Measurements from ENCODE around the gene WAS.
A peak's percentile ranks its signal among the peaks of the same experiment; 100 is the strongest.

Gene WAS

GRCh38 chrX:48695925-48696300 lies 12.3 kb downstream of the WAS start:
- FAIRE-seq = no peak
- no peak for DNase-seq (ENCODE audit: insufficient read length, low spot score)
- TF ChIP-seq POLR2A (IDR thresholded peaks at IDR 0.05; ENCODE audit: low read depth, low read length) = no peak

DNA sequence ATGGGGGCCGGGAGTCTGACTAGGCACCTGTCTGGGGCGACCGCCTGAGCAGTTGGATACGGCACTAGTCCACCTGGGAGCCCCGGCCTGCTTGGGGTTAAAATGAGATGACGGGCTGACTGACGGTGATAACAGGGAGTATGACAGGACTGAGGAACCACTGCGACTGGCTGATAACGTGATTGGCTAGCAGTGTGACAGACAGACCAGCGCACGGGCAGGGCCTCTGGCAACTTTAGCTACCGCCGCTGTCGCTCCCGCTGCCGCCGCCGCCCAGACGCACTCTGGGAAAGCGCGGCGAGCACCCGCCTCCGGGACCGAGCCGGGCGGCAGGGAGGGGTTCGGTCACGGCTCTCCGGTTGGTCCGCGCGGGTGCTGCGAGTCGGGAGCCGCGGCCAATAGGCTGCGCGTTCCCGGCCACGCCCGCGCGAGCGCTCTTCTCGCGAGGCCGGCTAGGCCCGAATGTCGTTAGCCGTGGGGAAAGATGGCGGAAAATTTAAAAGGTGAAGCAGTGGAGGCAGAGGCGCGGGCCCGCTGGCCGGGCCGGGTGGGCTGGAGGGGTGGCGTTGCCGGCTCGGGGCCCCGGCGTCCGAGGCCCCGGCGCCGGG lies 12.8 kb downstream of the WAS start, which contains the start of gene SUV39H1:
Gene SUV39H1 (plus strand): TSS at position 434 of the 608 bp plus-strand sequence. CDS start 51 bp downstream, at position 485.
- DNase-seq (ENCODE audit: insufficient read length, low spot score) (peak; percentile 64), FAIRE-seq (no peak)
- peak; percentile 28; the same call in 1 of the 2 replicates for TF ChIP-seq POLR2A (IDR thresholded peaks at IDR 0.05; ENCODE audit: low read depth, low read length)

DNA sequence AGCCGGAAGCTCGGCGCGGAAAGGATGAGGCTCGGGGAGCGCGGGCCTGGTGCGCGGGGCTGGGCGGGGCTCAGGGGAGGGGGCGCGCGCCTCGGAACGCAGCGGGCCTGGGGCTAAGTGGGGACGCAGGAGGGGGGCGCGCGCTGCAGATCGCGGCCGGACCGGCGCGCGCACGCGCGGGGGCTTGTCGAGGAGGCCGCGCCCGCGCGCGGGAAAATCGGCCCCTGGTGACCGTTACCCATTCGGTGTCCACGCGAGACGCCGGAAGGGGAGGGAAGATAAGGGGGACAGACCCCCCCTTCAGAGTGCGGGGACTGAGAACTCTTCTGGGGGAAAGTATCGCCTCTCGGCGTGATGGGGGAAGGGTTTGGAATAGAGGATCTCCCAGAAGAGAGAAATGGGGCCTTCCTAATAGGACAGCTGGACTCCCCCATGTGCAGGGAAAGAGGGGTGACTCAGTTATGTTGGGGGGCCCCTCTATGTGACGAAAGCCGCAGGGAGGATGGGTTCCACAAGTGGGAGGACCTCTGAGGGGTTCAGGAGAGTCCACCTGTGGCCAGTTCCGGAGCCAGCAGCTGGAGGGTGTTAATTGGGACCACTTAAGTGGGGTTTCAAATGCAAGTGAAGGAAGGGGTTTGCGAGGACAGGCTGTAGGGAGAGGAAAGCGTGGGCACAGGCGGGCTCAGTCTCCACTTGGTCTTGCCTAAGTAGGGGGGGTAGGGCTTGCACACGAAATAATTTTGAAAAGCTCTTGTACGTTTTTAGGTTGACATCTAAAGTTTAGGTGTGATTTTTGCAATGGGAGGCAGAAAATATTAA lies 13.5 kb downstream of the WAS start:
- FAIRE-seq = no peak
- TF ChIP-seq POLR2A (IDR thresholded peaks at IDR 0.05; ENCODE audit: low read depth, low read length) = 0 out of 2 replicates have a peak, but pooled peaks have one; percentile 16
- peak; percentile 38 for DNase-seq (ENCODE audit: insufficient read length, low spot score)

DNA sequence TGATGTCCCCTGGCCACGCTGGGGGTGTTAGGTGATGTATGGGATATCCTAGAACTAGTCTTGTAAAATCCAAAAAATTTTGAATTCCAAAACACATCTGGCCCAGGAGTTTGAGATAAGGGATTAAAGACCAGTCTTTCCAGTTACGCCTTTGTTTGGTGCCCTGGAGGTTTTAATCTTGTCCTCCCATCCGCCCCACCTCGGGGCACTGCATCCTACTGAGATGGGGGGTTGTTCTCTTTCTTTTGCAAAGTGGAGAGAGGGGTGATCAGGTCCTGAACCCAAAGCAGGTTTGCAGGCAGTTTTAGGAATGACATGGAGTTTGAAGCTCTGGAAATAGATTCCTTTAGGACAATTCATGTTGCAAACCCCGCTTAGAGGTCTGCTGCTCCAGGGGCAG lies 14.7 kb downstream of the WAS start:
- DNase-seq (ENCODE audit: insufficient read length, low spot score) (no peak), FAIRE-seq (no peak)
- no peak for TF ChIP-seq POLR2A (IDR thresholded peaks at IDR 0.05; ENCODE audit: low read depth, low read length)

GRCh38 chrX:48700246-48700645 lies 16.6 kb downstream of the WAS start:
- TF ChIP-seq POLR2A (IDR thresholded peaks at IDR 0.05; ENCODE audit: low read depth, low read length) = no peak
- FAIRE-seq = no peak
- no peak for DNase-seq (ENCODE audit: insufficient read length, low spot score)

GRCh38 chrX:48700951-48701653 lies 17.5 kb downstream of the WAS start:
- TF ChIP-seq POLR2A (IDR thresholded peaks at IDR 0.05; ENCODE audit: low read depth, low read length) = no peak
- no peak for DNase-seq (ENCODE audit: insufficient read length, low spot score)
- FAIRE-seq = no peak

DNA sequence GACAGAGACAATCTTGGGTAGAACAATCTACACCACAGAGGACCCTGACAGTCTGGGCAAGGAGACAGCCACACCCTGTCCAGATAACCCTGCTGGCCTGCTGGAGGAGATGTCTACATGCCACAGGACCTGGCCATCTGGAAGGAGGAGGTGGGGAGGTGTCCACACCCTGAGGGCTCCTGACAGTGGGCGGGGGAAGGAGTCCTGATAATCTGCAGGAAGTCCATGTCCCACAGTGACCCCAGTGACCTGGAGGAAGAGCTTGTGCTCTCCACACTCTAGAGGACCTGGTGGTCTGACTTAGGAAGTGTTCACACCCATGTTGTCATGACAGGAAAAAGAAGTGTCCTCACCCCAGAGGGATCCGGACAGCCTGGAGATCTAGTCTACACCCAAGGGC lies 18.4 kb downstream of the WAS start:
- FAIRE-seq (no peak), DNase-seq (ENCODE audit: insufficient read length, low spot score) (no peak)
- TF ChIP-seq POLR2A (IDR thresholded peaks at IDR 0.05; ENCODE audit: low read depth, low read length) = no peak

GRCh38 chrX:48702716-48703115 lies 19.1 kb downstream of the WAS start:
- FAIRE-seq = no peak
- TF ChIP-seq POLR2A (IDR thresholded peaks at IDR 0.05; ENCODE audit: low read depth, low read length) = no peak
- no peak for DNase-seq (ENCODE audit: insufficient read length, low spot score)

- no peak for TF ChIP-seq POLR2A (IDR thresholded peaks at IDR 0.05; ENCODE audit: low read depth, low read length)
- no peak for FAIRE-seq
- no peak for DNase-seq (ENCODE audit: insufficient read length, low spot score)
Observed at GRCh38 chrX:48703228-48703627, 19.6 kb downstream of the WAS start.

DNA sequence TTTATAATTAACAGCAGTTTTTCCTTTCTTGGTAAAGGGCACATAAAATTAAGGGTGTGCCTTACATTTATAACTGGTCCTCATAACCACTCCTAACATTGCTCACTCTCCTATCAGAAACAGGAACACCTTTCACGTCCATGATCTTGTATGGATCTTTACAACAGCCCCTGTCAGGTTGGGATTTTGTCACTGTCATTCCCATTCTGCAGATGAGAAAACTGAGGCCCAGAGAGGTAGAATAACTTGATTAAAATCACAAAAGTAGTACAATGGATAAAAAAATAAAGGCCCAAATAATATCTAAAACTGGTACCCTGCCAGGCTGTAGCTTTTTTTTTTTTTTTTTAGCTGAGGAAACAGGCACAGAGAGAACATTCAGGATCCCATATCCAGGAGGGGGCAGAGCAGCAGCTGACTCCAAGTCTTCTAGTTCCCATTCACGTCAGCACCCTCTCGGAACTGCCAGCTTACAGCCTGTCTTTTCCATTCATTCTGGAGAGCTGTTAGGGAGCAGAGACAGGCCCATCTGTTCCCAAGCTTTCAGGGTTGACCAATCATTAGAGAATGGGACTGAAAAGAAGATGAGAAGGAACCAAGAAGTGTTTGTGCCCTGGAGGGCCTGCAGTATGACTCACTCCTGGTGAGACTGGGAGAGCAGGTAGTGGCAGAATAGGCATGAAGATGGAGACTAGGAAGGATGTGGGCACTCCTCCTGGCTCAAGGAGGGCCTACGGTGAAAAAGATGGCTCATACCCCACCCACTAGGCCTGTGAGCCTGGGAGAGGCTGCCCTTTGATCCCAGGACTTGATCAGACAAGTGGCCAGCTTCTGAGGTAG lies 20.3 kb downstream of the WAS start:
- DNase-seq (ENCODE audit: insufficient read length, low spot score) = no peak
- no peak for FAIRE-seq
- no peak for TF ChIP-seq POLR2A (IDR thresholded peaks at IDR 0.05; ENCODE audit: low read depth, low read length)

DNA sequence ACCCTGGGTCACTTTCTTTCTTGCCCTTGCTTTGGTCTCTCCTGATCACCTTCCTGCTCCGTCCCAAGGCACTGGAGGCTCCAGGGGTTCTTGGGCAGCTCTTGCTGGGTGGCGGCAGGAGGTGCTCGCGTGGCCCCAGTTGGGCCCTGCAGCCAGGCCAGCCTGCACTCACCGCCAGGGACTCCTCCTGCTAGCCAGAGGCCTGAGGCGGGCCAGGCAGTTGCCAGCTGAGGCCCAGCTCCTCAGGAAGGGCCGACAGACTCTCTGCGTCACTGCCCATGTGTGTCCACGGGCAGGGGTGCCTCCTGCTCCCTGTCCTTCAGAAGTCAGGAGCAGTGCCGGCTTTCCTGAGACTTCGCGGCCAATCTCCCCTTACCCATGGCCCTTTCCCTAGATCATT lies 22.3 kb downstream of the WAS start:
- FAIRE-seq (no peak), DNase-seq (ENCODE audit: insufficient read length, low spot score) (no peak)
- TF ChIP-seq POLR2A (IDR thresholded peaks at IDR 0.05; ENCODE audit: low read depth, low read length) = no peak

- no peak for TF ChIP-seq POLR2A (IDR thresholded peaks at IDR 0.05; ENCODE audit: low read depth, low read length)
- FAIRE-seq (no peak), DNase-seq (ENCODE audit: insufficient read length, low spot score) (no peak)
Observed at GRCh38 chrX:48709522-48710112, 26.0 kb downstream of the WAS start.
